Lung microvascular endothelial cell (primary cell): ENCODE data around the gene UBAP2L. TPM values are rescaled to one million over a fixed set of nuclear protein-coding genes. Genes with fewer than 3 reads are reported as not detected.
"Not testable (repeated sequence)": the region's sequence is repeated elsewhere in the genome, so short reads cannot be mapped to it uniquely, and the experiment has no call there.

Experiments
- DNase-seq, 2 donors: peaks; one replicate each; pipeline versions ENCODE4 v3.0.0 to v3.0.0-alpha.2; 2010; ENCODE audit warnings: low read depth in 2 of 2
- total RNA-seq: library from RNA; depleted of rRNA; stranded (reverse); fragments of >200 nt; gene quantifications from 2 replicates; pipeline ENCODE4 v1.2.1, GENCODE V29; 2014

Gene UBAP2L
- total RNA-seq, 1 donor from 2014 or later = 34.3 TPM

- not testable (repeated sequence) for DNase-seq
Observed at GRCh38 chr1:154307670-154308270, 87.0 kb downstream of the UBAP2L start.

- not testable (repeated sequence) for DNase-seq
Observed at GRCh38 chr1:154309136-154309535, 88.4 kb downstream of the UBAP2L start.

- not testable (repeated sequence) for DNase-seq
Observed at GRCh38 chr1:154312229-154313065, 91.7 kb downstream of the UBAP2L start.

GRCh38 chr1:154313066-154313356 lies 92.3 kb downstream of the UBAP2L start:
- no peak for DNase-seq

GRCh38 chr1:154314226-154314625 lies 93.5 kb downstream of the UBAP2L start:
- not testable (repeated sequence) for DNase-seq

- DNase-seq = no peak
Observed at GRCh38 chr1:154316704-154317103, 95.9 kb downstream of the UBAP2L start.

GRCh38 chr1:154318386-154318785 lies 97.6 kb downstream of the UBAP2L start:
- DNase-seq = no peak

Other genes with a start within 250 kb of the UBAP2L start
- gene JTB, start 243.3 kb upstream of the UBAP2L start, total RNA-seq = 85.2 and 118 TPM in 2 replicates
- gene RAB13, start 234.6 kb upstream of the UBAP2L start, total RNA-seq = 36.8 and 45.2 TPM in 2 replicates
- gene RPS27, start 230.2 kb upstream of the UBAP2L start, total RNA-seq = 1,667 and 3,062 TPM in 2 replicates
- under 0.01 and 0.20 TPM in 2 replicates for gene NUP210L, start 65.9 kb upstream of the UBAP2L start, total RNA-seq
- gene TPM3, start 28.9 kb upstream of the UBAP2L start, total RNA-seq = 297 and 300 TPM in 2 replicates
- not detected in 2 replicates for gene CFAP141, start 14.6 kb upstream of the UBAP2L start, total RNA-seq
- 61.9 and 107 TPM in 2 replicates for gene HAX1, start 51.7 kb downstream of the UBAP2L start, total RNA-seq
- under 0.01 TPM in 1 of 2 replicates, not detected in the other for gene AQP10, start 100.1 kb downstream of the UBAP2L start, total RNA-seq
- 38.4 and 54.4 TPM in 2 replicates for gene ATP8B2, start 104.6 kb downstream of the UBAP2L start, total RNA-seq
- 7.6 and 9.7 TPM in 2 replicates for gene IL6R, start 184.4 kb downstream of the UBAP2L start, total RNA-seq